ENCODE data around the gene CLCN4. TPM values are rescaled to one million over a fixed set of nuclear protein-coding genes. Genes with fewer than 3 reads are reported as not detected.

Gene CLCN4
- total and polyA plus RNA-seq, 4 experiments from 2014 or later = 0.28 to 0.29 TPM; not detected in 2

- Histone ChIP-seq H3K27ac (ENCODE audit: low read depth, low read length) (no peak overlapping the region), H3K9me3 (ENCODE audit: control insufficient read depth in 1 of 2, low read length in 2 of 2) (no peaks in the 10 kb centered on the region), H3K4me1 (ENCODE audit: insufficient read depth, low read length) (no peaks in the 10 kb centered on the region), H3K36me3 (ENCODE audit: insufficient read depth, low read length) (peaks cover 12% of the 10 kb centered on the region), H3K27me3 (ENCODE audit: insufficient read depth, low read length) (no peaks in the 10 kb centered on the region), H3K4me3 (ENCODE audit: low read length in 2 of 2) (no peak overlapping the region)
- POLR2A ChIA-PET (ENCODE audit: partially characterized antibody) = no interaction called here
- Mint-ChIP-seq H3K9me3 (no peaks in the 10 kb centered on the region), H3K4me3 (no peak overlapping the region), H3K27ac (no peak overlapping the region), H3K27me3 (no peaks in the 10 kb centered on the region), H3K4me1 (no peaks in the 10 kb centered on the region), H3K36me3 (peaks cover 16 to 51% of the 10 kb centered on the region in 2 donors)
- CTCF ChIA-PET (ENCODE audit: partially characterized antibody) = no interaction called here
- no peak for DNase-seq
- intact Hi-C loops (cut with micrococcal nuclease) = no loop called here
These were observed 18.0 kb upstream of the CLCN4 start for GRCh38 chrX:10138726-10139125.

DNA sequence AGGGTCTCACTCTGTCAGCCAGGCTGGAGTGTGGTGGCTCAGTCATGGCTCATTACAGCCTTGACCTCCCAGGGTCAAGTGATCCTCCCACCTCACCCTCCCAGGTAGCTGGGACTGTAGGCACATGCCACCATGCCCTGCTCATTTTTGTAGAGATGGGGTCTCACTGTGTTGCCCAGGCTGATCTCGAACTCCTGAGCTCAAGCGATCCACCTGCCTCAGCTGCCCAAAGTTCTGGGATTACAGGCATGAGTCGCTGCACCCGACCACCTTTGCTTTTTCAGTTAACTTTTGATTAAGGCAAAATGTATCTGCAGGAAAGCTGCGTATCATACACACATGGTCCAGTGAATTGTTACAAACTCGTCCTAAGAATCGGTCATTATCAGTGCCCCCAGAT, 16.5 kb upstream of the CLCN4 start:
- Mint-ChIP-seq H3K4me3 (no peak overlapping the region), H3K4me1 (no peaks in the 10 kb centered on the region), H3K9me3 (no peaks in the 10 kb centered on the region), H3K27me3 (no peaks in the 10 kb centered on the region), H3K36me3 (peaks cover 13 to 46% of the 10 kb centered on the region in 2 donors), H3K27ac (peak overlapping the region in 1 of 7 donors; percentile 43)
- Histone ChIP-seq H3K4me3 (ENCODE audit: low read length in 2 of 2) (no peak overlapping the region), H3K36me3 (ENCODE audit: insufficient read depth, low read length) (peaks cover 12% of the 10 kb centered on the region), H3K9me3 (ENCODE audit: control insufficient read depth in 1 of 2, low read length in 2 of 2) (no peaks in the 10 kb centered on the region), H3K27me3 (ENCODE audit: insufficient read depth, low read length) (no peaks in the 10 kb centered on the region), H3K4me1 (ENCODE audit: insufficient read depth, low read length) (no peaks in the 10 kb centered on the region), H3K27ac (ENCODE audit: low read depth, low read length) (no peak overlapping the region)
- intact Hi-C loops (cut with micrococcal nuclease) = no loop called here
- DNase-seq = no peak
- ChIA-PET POLR2A (ENCODE audit: partially characterized antibody) (no interaction called here), CTCF (ENCODE audit: partially characterized antibody) (interaction anchor here (1.1 kb wide), 1 partner anchor 50 kb away, joined by 3 read pairs; no protein-coding TSS in a partner anchor)

DNA sequence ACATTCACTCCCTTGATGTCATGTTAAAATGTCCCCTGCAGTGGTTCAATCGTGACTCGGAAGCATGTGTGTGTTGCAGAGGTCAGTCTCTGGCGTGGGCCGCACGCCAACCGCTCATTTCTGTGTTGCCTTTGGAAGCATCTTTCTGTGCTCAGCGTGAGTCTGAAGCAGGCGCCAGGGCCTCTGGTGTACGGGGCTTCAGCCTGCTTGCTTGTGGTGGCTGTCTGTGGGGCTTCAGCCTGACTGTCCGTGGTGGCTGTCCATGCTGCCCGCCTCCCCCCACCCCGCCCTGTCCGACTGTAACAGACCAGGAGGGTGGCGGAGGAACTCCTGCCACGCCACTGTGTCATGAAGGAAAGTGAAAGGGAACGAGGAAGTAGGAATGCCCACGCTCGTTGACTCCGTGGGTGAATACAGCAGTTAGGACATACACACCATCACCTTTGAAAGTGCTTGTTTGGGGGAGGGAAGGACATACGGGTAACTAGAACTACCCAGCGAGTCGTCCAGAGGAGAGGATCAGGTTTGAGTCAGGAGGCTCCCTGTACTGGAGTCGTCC, 14.7 kb upstream of the CLCN4 start:
- Histone ChIP-seq H3K4me1 (ENCODE audit: insufficient read depth, low read length) (no peaks in the 10 kb centered on the region), H3K27ac (ENCODE audit: low read depth, low read length) (no peak overlapping the region), H3K27me3 (ENCODE audit: insufficient read depth, low read length) (no peaks in the 10 kb centered on the region), H3K36me3 (ENCODE audit: insufficient read depth, low read length) (no peaks in the 10 kb centered on the region), H3K4me3 (ENCODE audit: low read length in 2 of 2) (no peak overlapping the region), H3K9me3 (ENCODE audit: control insufficient read depth in 1 of 2, low read length in 2 of 2) (no peaks in the 10 kb centered on the region)
- Mint-ChIP-seq H3K9me3 (peaks cover 0 to 3% (median 0%) of the 10 kb centered on the region in 8 donors), H3K27ac (no peak overlapping the region), H3K27me3 (no peaks in the 10 kb centered on the region), H3K4me1 (no peaks in the 10 kb centered on the region), H3K36me3 (peaks cover 18 to 46% of the 10 kb centered on the region in 2 donors), H3K4me3 (no peak overlapping the region)
- CTCF ChIA-PET (ENCODE audit: partially characterized antibody) = no interaction called here
- POLR2A ChIA-PET (ENCODE audit: partially characterized antibody) = no interaction called here
- no peak for DNase-seq
- intact Hi-C loops (cut with micrococcal nuclease) = no loop called here

GRCh38 chrX:10143071-10143983, 13.4 kb upstream of the CLCN4 start:
- no peak for DNase-seq
- Mint-ChIP-seq H3K27ac (peak overlapping the region in 2 of 7 donors; percentile 22 to 42), H3K9me3 (peaks cover 0 to 3% (median 0%) of the 10 kb centered on the region in 8 donors), H3K36me3 (peaks cover 14 to 41% of the 10 kb centered on the region in 2 donors), H3K27me3 (no peaks in the 10 kb centered on the region), H3K4me1 (no peaks in the 10 kb centered on the region), H3K4me3 (no peak overlapping the region)
- Histone ChIP-seq H3K4me3 (ENCODE audit: low read length in 2 of 2) (no peak overlapping the region), H3K4me1 (ENCODE audit: insufficient read depth, low read length) (no peaks in the 10 kb centered on the region), H3K9me3 (ENCODE audit: control insufficient read depth in 1 of 2, low read length in 2 of 2) (no peaks in the 10 kb centered on the region), H3K36me3 (ENCODE audit: insufficient read depth, low read length) (no peaks in the 10 kb centered on the region), H3K27ac (ENCODE audit: low read depth, low read length) (no peak overlapping the region), H3K27me3 (ENCODE audit: insufficient read depth, low read length) (no peaks in the 10 kb centered on the region)
- POLR2A ChIA-PET (ENCODE audit: partially characterized antibody) = no interaction called here
- CTCF ChIA-PET (ENCODE audit: partially characterized antibody) = no interaction called here
- intact Hi-C loops (cut with micrococcal nuclease) = no loop called here

- CTCF ChIA-PET (ENCODE audit: partially characterized antibody) = no interaction called here
- Mint-ChIP-seq H3K4me1 (no peaks in the 10 kb centered on the region), H3K27me3 (no peaks in the 10 kb centered on the region), H3K27ac (peak overlapping the region in 1 of 7 donors; percentile 57), H3K4me3 (no peak overlapping the region), H3K36me3 (peaks cover 9 to 22% of the 10 kb centered on the region in 2 donors), H3K9me3 (peaks cover 0 to 3% (median 0%) of the 10 kb centered on the region in 8 donors)
- no peaks in the 10 kb centered on the region for H3K9me3 ChIP-seq (ENCODE audit: control insufficient read depth in 1 of 2, low read length in 2 of 2)
- H3K4me1 ChIP-seq (ENCODE audit: insufficient read depth, low read length) = no peaks in the 10 kb centered on the region
- no peak overlapping the region for H3K4me3 ChIP-seq (ENCODE audit: low read length in 2 of 2)
- H3K27me3 ChIP-seq (ENCODE audit: insufficient read depth, low read length) = no peaks in the 10 kb centered on the region
- intact Hi-C loops (cut with micrococcal nuclease) = no loop called here
- no peaks in the 10 kb centered on the region for H3K36me3 ChIP-seq (ENCODE audit: insufficient read depth, low read length)
- H3K27ac ChIP-seq (ENCODE audit: low read depth, low read length) = no peak overlapping the region
- POLR2A ChIA-PET (ENCODE audit: partially characterized antibody) = no interaction called here
- no peak for DNase-seq
These were observed 10.4 kb upstream of the CLCN4 start for GRCh38 chrX:10146346-10146745.

- Mint-ChIP-seq H3K4me1 (peaks cover 0 to 6% (median under 1%) of the 10 kb centered on the region in 4 donors), H3K4me3 (no peak overlapping the region), H3K36me3 (no peaks in the 10 kb centered on the region), H3K27ac (no peak overlapping the region), H3K9me3 (no peaks in the 10 kb centered on the region), H3K27me3 (peaks cover 2 to 11% of the 10 kb centered on the region in 2 donors)
- H3K9me3 ChIP-seq (ENCODE audit: control insufficient read depth in 1 of 2, low read length in 2 of 2) = no peaks in the 10 kb centered on the region
- H3K36me3 ChIP-seq (ENCODE audit: insufficient read depth, low read length) = no peaks in the 10 kb centered on the region
- H3K27me3 ChIP-seq (ENCODE audit: insufficient read depth, low read length) = no peaks in the 10 kb centered on the region
- no peak overlapping the region for H3K4me3 ChIP-seq (ENCODE audit: low read length in 2 of 2)
- ChIA-PET POLR2A (ENCODE audit: partially characterized antibody) (no interaction called here), CTCF (ENCODE audit: partially characterized antibody) (no interaction called here)
- DNase-seq = no peak
- H3K27ac ChIP-seq (ENCODE audit: low read depth, low read length) = no peak overlapping the region
- H3K4me1 ChIP-seq (ENCODE audit: insufficient read depth, low read length) = no peaks in the 10 kb centered on the region
- intact Hi-C loops (cut with micrococcal nuclease) = no loop called here
These were observed 4.7 kb upstream of the CLCN4 start for GRCh38 chrX:10152086-10152485.

DNA sequence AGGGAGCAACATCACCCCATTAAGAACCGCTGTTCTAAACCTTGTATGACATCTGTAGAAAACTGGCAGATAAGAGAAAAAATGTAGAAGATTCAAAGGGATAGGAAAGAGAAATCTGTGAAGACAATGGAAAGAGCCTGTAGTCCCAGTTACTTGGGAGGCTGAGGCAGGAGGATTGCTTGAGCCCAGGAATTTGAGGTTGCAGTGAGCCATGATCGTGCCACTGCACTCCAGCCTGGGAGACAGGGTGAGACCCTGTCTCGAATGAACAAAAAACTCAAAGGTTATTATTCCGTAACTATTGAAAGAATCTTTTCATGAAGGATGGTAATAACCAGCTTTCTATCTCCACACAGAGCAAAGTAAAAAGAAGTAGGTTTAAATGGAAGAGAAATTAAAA, 1.6 kb upstream of the CLCN4 start:
- no peak overlapping the region for H3K4me3 ChIP-seq (ENCODE audit: low read length in 2 of 2)
- no peaks in the 10 kb centered on the region for H3K36me3 ChIP-seq (ENCODE audit: insufficient read depth, low read length)
- H3K27me3 ChIP-seq (ENCODE audit: insufficient read depth, low read length) = no peaks in the 10 kb centered on the region
- no peak overlapping the region for H3K27ac Mint-ChIP-seq
- no peak overlapping the region for H3K27ac ChIP-seq (ENCODE audit: low read depth, low read length)
- H3K4me1 ChIP-seq (ENCODE audit: insufficient read depth, low read length) = no peaks in the 10 kb centered on the region
- no peak overlapping the region for H3K4me3 Mint-ChIP-seq
- H3K9me3 ChIP-seq (ENCODE audit: control insufficient read depth in 1 of 2, low read length in 2 of 2) = no peaks in the 10 kb centered on the region
- POLR2A ChIA-PET (ENCODE audit: partially characterized antibody) = no interaction called here
- intact Hi-C loops (cut with micrococcal nuclease) = no loop called here
- peaks cover 3 to 16% of the 10 kb centered on the region in 2 donors for H3K27me3 Mint-ChIP-seq
- no peaks in the 10 kb centered on the region for H3K9me3 Mint-ChIP-seq
- no peak for DNase-seq
- no peaks in the 10 kb centered on the region for H3K36me3 Mint-ChIP-seq
- CTCF ChIA-PET (ENCODE audit: partially characterized antibody) = no interaction called here
- peaks cover 0 to 14% (median 3%) of the 10 kb centered on the region in 4 donors for H3K4me1 Mint-ChIP-seq

All from CD4-positive, alpha-beta memory T cell (primary cell).